ENCODE measurements around the gene INHBA.

GRCh38 chr7:41738806-41739205 is 35.9 kb upstream of the INHBA start:
- no peak for TF ChIP-seq EZH2 (IDR thresholded peaks at IDR 0.05; ENCODE audit: insufficient read depth, low read length)
- no peak for TF ChIP-seq CTCF (IDR thresholded peaks at IDR 0.05; ENCODE audit: insufficient read depth, low read depth, low read length)
